Naive thymus-derived CD4-positive, alpha-beta T cell (primary cell): Measurements from ENCODE around the gene ACSM2A. TPM values are rescaled to one million over a fixed set of nuclear protein-coding genes. Genes with fewer than 3 reads are reported as not detected.
"Not testable (repeated sequence)": the region's sequence is repeated elsewhere in the genome, so short reads cannot be mapped to it uniquely, and the experiment has no call there.

Experiments used
- ATAC-seq: fragments of 150-1000 bp; cut with Tn5 transposase; 2 replicates; pipeline ENCODE4 v1.10.0; 2021; ENCODE audit warnings: mild to moderate bottlenecking, moderate library complexity
- CTCF ChIA-PET: fragments of 350-600 bp; sonication (Branson Sonifier 250); formaldehyde crosslinking; loops from one replicate; lab custom pipeline; 2021; ENCODE audit warnings: antibody characterized with exemption; lab: Charles Lee
- POLR2A ChIA-PET: fragments of 350-600 bp; sonication (Branson Sonifier 250); formaldehyde crosslinking; loops from one replicate; lab custom pipeline; 2021; ENCODE audit warnings: antibody characterized with exemption, inconsistent platforms; lab: Charles Lee
- DNase-seq, 9 donors: peaks; one replicate each; pipeline versions ENCODE4 v3.0.0 to v3.0.0-alpha.2; 2020 to 2022; ENCODE audit warnings: mixed read lengths in 1 of 9
- H3K27ac ChIP-seq: one replicate; pipeline ENCODE4 v1.7.0; 2013; ENCODE audit warnings: mild to moderate bottlenecking, low read depth, low read length, moderate library complexity
- H3K27me3 ChIP-seq, 2 donors: one replicate each; pipeline ENCODE4 v1.7.0; 2013; ENCODE audit warnings: low read length in 2 of 2, mild to moderate bottlenecking in 2 of 2, moderate library complexity in 2 of 2; ENCODE audit not compliant: control insufficient read depth in 2 of 2, insufficient read depth in 2 of 2
- H3K36me3 ChIP-seq, 3 experiments: 1 replicate in 2 of 3; 2 replicates in 1 of 3; pipeline ENCODE4 v1.7.0; 2013; ENCODE audit warnings: low read length in 3 of 3, mild to moderate bottlenecking in 3 of 3, moderate library complexity in 1 of 3; ENCODE audit not compliant: insufficient read depth in 3 of 3, control insufficient read depth in 2 of 3
- H3K4me1 ChIP-seq, 2 donors: one replicate each; pipeline ENCODE4 v1.7.0; 2013; ENCODE audit warnings: low read length in 2 of 2, mild to moderate bottlenecking in 2 of 2, moderate library complexity in 1 of 2; ENCODE audit not compliant: control insufficient read depth in 2 of 2, insufficient read depth in 2 of 2
- H3K4me3 ChIP-seq: 2 replicates; pipeline ENCODE4 v1.7.0; 2013; ENCODE audit warnings: mild to moderate bottlenecking, low read length
- H3K9me3 ChIP-seq, 3 experiments: 1 replicate in 2 of 3; 2 replicates in 1 of 3; pipeline ENCODE4 v1.7.0; 2013; ENCODE audit warnings: low read length in 3 of 3; ENCODE audit not compliant: control insufficient read depth in 2 of 3
- H3K27ac Mint-ChIP-seq, 9 donors: one replicate each; pipeline ENCODE4 v1.8.0; 2020 to 2022; ENCODE audit warnings: mixed read lengths in 9 of 9, mild to moderate bottlenecking in 8 of 9, moderate library complexity in 5 of 9, inconsistent platforms in 2 of 9
- H3K27me3 Mint-ChIP-seq, 5 donors: one replicate each; pipeline ENCODE4 v1.8.0; 2021 to 2022; ENCODE audit warnings: mixed read lengths in 5 of 5, mild to moderate bottlenecking in 1 of 5
- H3K36me3 Mint-ChIP-seq, 5 donors: one replicate each; pipeline ENCODE4 v1.8.0; 2020 to 2022; ENCODE audit warnings: mixed read lengths in 5 of 5, mild to moderate bottlenecking in 3 of 5, inconsistent platforms in 1 of 5
- H3K4me1 Mint-ChIP-seq, 7 donors: one replicate each; pipeline ENCODE4 v1.8.0; 2020 to 2022; ENCODE audit warnings: mixed read lengths in 7 of 7, mild to moderate bottlenecking in 3 of 7, inconsistent platforms in 1 of 7
- H3K4me3 Mint-ChIP-seq, 10 donors: one replicate each; pipeline ENCODE4 v1.8.0; 2020 to 2022; ENCODE audit warnings: mild to moderate bottlenecking in 10 of 10, mixed read lengths in 10 of 10, moderate library complexity in 6 of 10, inconsistent platforms in 2 of 10
- H3K9me3 Mint-ChIP-seq, 11 donors: one replicate each; pipeline ENCODE4 v1.8.0; 2020 to 2022; ENCODE audit warnings: mixed read lengths in 11 of 11, mild to moderate bottlenecking in 4 of 11, inconsistent platforms in 1 of 11, moderate library complexity in 1 of 11
- intact Hi-C, 2 donors: fragments of 100-400 bp; cut with micrococcal nuclease; formaldehyde crosslinking; loops; one replicate each; pipeline ENCODE4 v1.15.1; 2023
- polyA plus RNA-seq, 2 donors: library from polyadenylated mRNA; unstranded; fragments of 300-500 nt; fragmentation: Illumina TruSeq; gene quantifications; one replicate each; pipeline ENCODE4 v1.2.3, GENCODE V29; 2021
- total RNA-seq, 6 experiments: library from RNA in 5 of 6; stranded (reverse) in 5 of 6; gene quantifications; 1 replicate in 5 of 6; 2 replicates in 1 of 6; pipeline ENCODE4 v1.2.3 and lab custom pipeline; 2021 to 2026

ACSM2A gene
- total and polyA plus RNA-seq, 7 experiments from 2014 or later: not detected

DNA sequence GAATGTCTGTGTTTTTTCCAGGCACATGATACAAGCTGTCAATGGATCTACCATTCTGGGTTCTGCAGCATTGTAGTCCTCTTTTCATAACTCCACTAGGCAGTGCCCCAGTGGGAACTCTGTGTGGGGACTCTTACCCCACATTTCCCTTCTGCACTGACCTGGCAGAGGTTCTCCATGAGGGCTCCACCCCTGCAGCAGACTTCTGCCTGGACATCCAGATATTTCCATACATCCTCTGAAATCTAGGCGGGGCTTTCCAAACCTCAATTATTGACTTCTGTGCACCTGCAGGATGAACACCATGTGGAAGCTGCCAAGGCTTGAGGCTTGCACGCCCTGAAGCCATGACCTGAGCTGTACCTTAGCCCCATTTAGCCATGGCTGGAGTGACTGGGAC, 56.0 kb downstream of the ACSM2A start:
- Mint-ChIP-seq H3K27ac (no peak overlapping the region), H3K4me3 (no peak overlapping the region), H3K36me3 (no peaks in the 10 kb centered on the region), H3K4me1 (no peaks in the 10 kb centered on the region), H3K27me3 (peaks cover 0 to 6% (median 0%) of the 10 kb centered on the region in 5 donors), H3K9me3 (peaks cover 1 to 40% (median 12%) of the 10 kb centered on the region in 11 donors)
- ChIA-PET POLR2A (no interaction called here), CTCF (no interaction called here)
- H3K36me3 ChIP-seq: no peaks in the 10 kb centered on the region
- no peaks in the 10 kb centered on the region for H3K4me1 ChIP-seq
- H3K4me3 ChIP-seq: no peak overlapping the region
- H3K27me3 ChIP-seq: no peaks in the 10 kb centered on the region
- peaks cover 0 to 8% (median 0%) of the 10 kb centered on the region in 3 experiments for H3K9me3 ChIP-seq
- H3K27ac ChIP-seq: no peak overlapping the region
- no peak for ATAC-seq
- no peak for DNase-seq
- intact Hi-C loops: no loop called here

DNA sequence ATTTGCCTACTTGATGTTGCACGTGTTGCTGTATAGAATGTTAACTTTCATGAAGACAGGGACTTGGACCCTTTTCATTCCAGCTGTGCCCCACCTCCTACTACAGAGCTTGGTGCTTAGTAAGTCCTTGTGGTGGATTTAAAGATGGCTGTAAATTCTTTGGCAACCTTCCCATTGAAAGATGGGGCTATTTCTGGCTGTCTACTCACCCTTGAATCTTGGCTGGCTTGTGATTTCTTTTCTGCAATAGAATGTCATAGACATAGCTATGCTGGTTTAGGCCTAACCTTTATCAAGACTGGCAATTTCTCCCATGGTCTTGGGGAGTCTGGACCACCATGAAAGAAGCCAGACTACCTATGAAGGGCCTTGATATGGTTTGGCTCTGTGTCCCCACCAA, 59.0 kb downstream of the ACSM2A start:
- intact Hi-C loops: no loop called here
- H3K9me3 ChIP-seq: peaks cover 0 to 8% (median 0%) of the 10 kb centered on the region in 3 experiments
- Mint-ChIP-seq H3K36me3 (no peaks in the 10 kb centered on the region), H3K27ac (no peak overlapping the region), H3K4me3 (no peak overlapping the region), H3K9me3 (peaks cover 5 to 33% (median 13%) of the 10 kb centered on the region in 11 donors), H3K27me3 (peaks cover 0 to 29% (median 16%) of the 10 kb centered on the region in 5 donors), H3K4me1 (no peaks in the 10 kb centered on the region)
- no peaks in the 10 kb centered on the region for H3K36me3 ChIP-seq
- no peaks in the 10 kb centered on the region for H3K4me1 ChIP-seq
- ATAC-seq: no peak
- POLR2A ChIA-PET: no interaction called here
- H3K4me3 ChIP-seq: no peak overlapping the region
- no peak overlapping the region for H3K27ac ChIP-seq
- DNase-seq: no peak
- no peaks in the 10 kb centered on the region for H3K27me3 ChIP-seq
- CTCF ChIA-PET: no interaction called here

DNA sequence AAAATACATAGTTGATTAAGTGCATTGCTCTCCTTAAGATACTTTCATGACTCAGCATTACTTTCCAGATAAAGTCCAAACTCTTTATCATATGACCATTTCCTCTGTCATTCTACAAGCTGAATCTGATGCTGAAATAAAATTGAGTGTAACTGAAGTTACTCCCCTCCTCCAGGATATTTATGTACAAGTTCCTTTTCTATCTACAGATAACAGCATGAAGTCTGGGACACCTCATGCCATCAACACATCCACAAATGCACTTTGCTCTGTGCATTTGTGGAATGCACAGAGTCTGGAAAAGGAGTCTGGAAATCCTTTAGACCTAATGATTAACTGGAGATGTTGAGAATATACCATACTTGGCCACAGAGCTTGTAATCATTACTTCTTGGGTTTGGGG, 64.4 kb downstream of the ACSM2A start:
- intact Hi-C loops: no loop called here
- POLR2A ChIA-PET: no interaction called here

DNA sequence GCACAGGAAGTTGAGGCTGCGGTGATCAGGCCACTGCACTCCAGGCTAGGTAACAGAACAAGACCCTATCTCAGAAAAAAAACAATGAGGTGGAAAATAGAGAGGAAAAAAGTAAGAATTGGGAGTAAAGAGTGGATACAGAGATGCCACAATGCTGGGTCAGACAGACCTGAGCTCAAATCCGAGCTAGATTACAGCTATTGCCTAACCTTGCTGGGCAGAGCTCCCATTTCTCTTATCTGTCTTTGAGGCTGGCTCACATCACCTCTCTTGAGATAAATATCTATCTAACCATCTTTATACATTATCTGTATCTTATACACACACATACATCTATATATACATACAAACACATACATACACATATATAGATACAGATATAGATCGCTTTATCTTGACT, 65.8 kb downstream of the ACSM2A start:
- Mint-ChIP-seq H3K36me3 (no peaks in the 10 kb centered on the region), H3K9me3 (peaks cover 0 to 8% (median 3%) of the 10 kb centered on the region in 11 donors), H3K27me3 (peaks cover 0 to 49% (median 19%) of the 10 kb centered on the region in 5 donors), H3K4me3 (no peak overlapping the region), H3K27ac (no peak overlapping the region), H3K4me1 (no peaks in the 10 kb centered on the region)
- DNase-seq (no peak), ATAC-seq (no peak)
- Histone ChIP-seq H3K4me1 (no peaks in the 10 kb centered on the region), H3K9me3 (no peaks in the 10 kb centered on the region), H3K27me3 (no peaks in the 10 kb centered on the region), H3K36me3 (no peaks in the 10 kb centered on the region), H3K4me3 (no peak overlapping the region), H3K27ac (no peak overlapping the region)
- intact Hi-C loops: no loop called here
- POLR2A ChIA-PET: no interaction called here
- CTCF ChIA-PET: no interaction called here

More for the DNA sequence above, 64.4 kb downstream of the ACSM2A start:
- CTCF ChIA-PET: no interaction called here
- Histone ChIP-seq H3K9me3 (no peaks in the 10 kb centered on the region), H3K4me3 (no peak overlapping the region), H3K27me3 (no peaks in the 10 kb centered on the region), H3K36me3 (no peaks in the 10 kb centered on the region), H3K27ac (no peak overlapping the region), H3K4me1 (no peaks in the 10 kb centered on the region)
- Mint-ChIP-seq H3K4me1 (no peaks in the 10 kb centered on the region), H3K27ac (no peak overlapping the region), H3K4me3 (no peak overlapping the region), H3K9me3 (peaks cover 0 to 8% (median 3%) of the 10 kb centered on the region in 11 donors), H3K36me3 (no peaks in the 10 kb centered on the region), H3K27me3 (peaks cover 0 to 44% (median 19%) of the 10 kb centered on the region in 5 donors)
- ATAC-seq: no peak
- DNase-seq: no peak

DNA sequence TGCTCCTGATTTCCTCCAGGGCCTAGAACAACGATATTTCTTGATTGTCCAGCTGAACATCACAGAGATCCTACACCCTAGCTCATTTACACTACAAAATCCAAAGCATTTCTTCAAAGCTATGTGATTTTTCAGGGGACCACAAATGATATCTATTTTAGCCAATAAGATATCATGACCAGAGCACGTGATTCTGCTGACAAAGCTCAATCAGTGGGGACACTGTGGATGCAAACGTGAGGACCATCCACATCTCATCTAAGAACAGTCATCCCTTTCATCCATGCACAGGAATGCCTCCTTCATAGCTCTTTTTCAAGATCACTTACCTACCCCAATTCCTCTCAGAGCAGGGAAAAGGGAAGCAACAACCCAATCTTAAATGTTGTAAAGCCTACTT, 67.9 kb downstream of the ACSM2A start:
- no peaks in the 10 kb centered on the region for H3K4me1 ChIP-seq
- ChIA-PET CTCF (interaction anchor here (0.6 kb wide), 1 partner anchor 122 kb away, joined by 3 read pairs; no protein-coding TSS in a partner anchor), POLR2A (no interaction called here)
- no peaks in the 10 kb centered on the region for H3K36me3 ChIP-seq
- H3K9me3 ChIP-seq: no peaks in the 10 kb centered on the region
- Mint-ChIP-seq H3K27me3 (peaks cover 0 to 36% (median 12%) of the 10 kb centered on the region in 5 donors), H3K4me3 (no peak overlapping the region), H3K27ac (no peak overlapping the region), H3K4me1 (no peaks in the 10 kb centered on the region), H3K36me3 (no peaks in the 10 kb centered on the region), H3K9me3 (peaks cover 0 to 8% (median 3%) of the 10 kb centered on the region in 11 donors)
- H3K27me3 ChIP-seq: no peaks in the 10 kb centered on the region
- intact Hi-C loops: no loop called here
- H3K4me3 ChIP-seq: no peak overlapping the region
- DNase-seq (no peak), ATAC-seq (no peak)
- H3K27ac ChIP-seq: no peak overlapping the region

DNA sequence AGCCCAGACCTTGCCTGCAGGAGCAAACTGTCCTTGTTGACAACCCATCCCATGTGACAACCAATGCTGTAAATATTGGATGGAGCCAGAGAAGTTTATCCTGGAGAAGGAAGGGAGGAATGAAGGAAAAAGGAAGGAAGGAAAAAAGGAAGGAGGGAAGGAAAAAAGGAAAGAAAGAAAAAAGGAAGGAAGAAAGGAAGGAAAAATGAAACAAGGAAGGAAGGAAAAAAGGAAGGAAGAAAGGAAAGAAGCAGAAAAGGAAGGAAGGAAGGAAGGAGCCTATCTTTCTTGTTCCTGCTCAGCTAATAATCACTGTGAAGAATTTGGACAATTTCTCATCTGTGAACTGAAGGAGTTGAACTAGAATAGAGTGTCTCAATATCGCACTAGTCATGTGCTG, 68.8 kb downstream of the ACSM2A start:
- ATAC-seq (no peak), DNase-seq (no peak)
- Mint-ChIP-seq H3K4me1 (no peaks in the 10 kb centered on the region), H3K27ac (no peak overlapping the region), H3K27me3 (peaks cover 0 to 28% (median 5%) of the 10 kb centered on the region in 5 donors), H3K9me3 (peaks cover 0 to 6% (median 0%) of the 10 kb centered on the region in 11 donors), H3K36me3 (no peaks in the 10 kb centered on the region), H3K4me3 (no peak overlapping the region)
- ChIA-PET CTCF (interaction anchor here (0.7 kb wide), 1 partner anchor 1488 kb away, joined by 3 read pairs; no protein-coding TSS in a partner anchor), POLR2A (no interaction called here)
- Histone ChIP-seq H3K9me3 (no peaks in the 10 kb centered on the region), H3K4me1 (no peaks in the 10 kb centered on the region), H3K4me3 (no peak overlapping the region), H3K36me3 (no peaks in the 10 kb centered on the region), H3K27me3 (no peaks in the 10 kb centered on the region), H3K27ac (no peak overlapping the region)
- intact Hi-C loops: no loop called here

DNA sequence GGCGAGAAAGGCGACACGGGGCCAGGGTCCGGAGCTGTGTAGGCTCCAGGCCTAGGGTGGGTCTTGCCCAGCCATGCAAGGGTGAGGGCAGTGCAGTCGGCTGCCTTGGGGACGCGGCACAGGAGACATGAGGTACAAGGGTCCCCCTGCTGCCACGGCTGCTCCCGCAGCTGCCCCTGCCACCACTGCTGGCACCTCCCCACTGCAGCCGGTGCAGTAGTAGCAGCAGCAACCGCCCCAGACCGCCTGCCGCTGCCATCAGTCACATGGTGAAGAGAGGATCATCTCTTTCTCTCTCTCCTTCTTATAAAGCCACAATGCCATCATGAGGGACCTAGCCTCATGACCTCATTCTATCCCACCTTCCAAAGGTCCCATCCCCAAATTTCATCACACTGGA, 80.5 kb downstream of the ACSM2A start:
- CTCF ChIA-PET, H3K4me3 Mint-ChIP-seq: not testable (repeated sequence)

More for the DNA sequence above, 80.5 kb downstream of the ACSM2A start:
- intact Hi-C loops, H3K9me3 ChIP-seq, H3K4me1 Mint-ChIP-seq, H3K36me3 Mint-ChIP-seq, H3K27ac Mint-ChIP-seq, H3K27ac ChIP-seq, DNase-seq, POLR2A ChIA-PET, H3K27me3 ChIP-seq, H3K36me3 ChIP-seq, H3K9me3 Mint-ChIP-seq, H3K4me1 ChIP-seq, ATAC-seq, H3K4me3 ChIP-seq, H3K27me3 Mint-ChIP-seq: not testable (repeated sequence)
